Fibroblast of peridontal ligament (primary cell): ENCODE results near the gene TMEM190.
A peak's percentile ranks its signal among the peaks of the same experiment; 100 is the strongest.

Source experiments
- DNase-seq: peaks from one replicate; pipeline ENCODE4 v3.0.0-alpha.2; 2010; ENCODE audit errors: extremely low read depth

TMEM190 gene

GRCh38 chr19:55376241-55376933, at the start of gene TMEM190:
Gene TMEM190, plus strand, starts transcription at chr19:55376826. Its CDS starts 28 bp downstream, at chr19:55376854.
- no peak for DNase-seq

GRCh38 chr19:55328774-55329318, 47.8 kb upstream of the TMEM190 start:
- peak; percentile 34 for DNase-seq

- DNase-seq: peak; percentile 29
These were observed 46.8 kb upstream of the TMEM190 start for GRCh38 chr19:55329791-55330190.

GRCh38 chr19:55333870-55334269, 42.8 kb upstream of the TMEM190 start:
- no peak for DNase-seq

- peak; percentile 27 for DNase-seq
These were observed 40.5 kb upstream of the TMEM190 start for GRCh38 chr19:55336101-55336500.

- DNase-seq: peak; percentile 100
These were observed 37.3 kb upstream of the TMEM190 start, which contains the start of gene KMT5C for GRCh38 chr19:55339105-55339888. Gene KMT5C, plus strand, starts transcription at chr19:55339876. Its CDS starts 2,061 bp downstream, at chr19:55341937.

- DNase-seq: no peak
These were observed 36.5 kb upstream of the TMEM190 start for GRCh38 chr19:55339889-55340783.

GRCh38 chr19:55340784-55341147, 35.9 kb upstream of the TMEM190 start:
- no peak for DNase-seq

GRCh38 chr19:55341171-55341588, 35.4 kb upstream of the TMEM190 start:
- peak; percentile 35 for DNase-seq

GRCh38 chr19:55341595-55342531, 34.8 kb upstream of the TMEM190 start:
- no peak for DNase-seq

- DNase-seq: no peak
These were observed 32.2 kb upstream of the TMEM190 start for GRCh38 chr19:55344444-55344843.

- DNase-seq: no peak
These were observed 31.4 kb upstream of the TMEM190 start for GRCh38 chr19:55345101-55345817.

- DNase-seq: no peak
These were observed 30.6 kb upstream of the TMEM190 start for GRCh38 chr19:55345818-55346724.

- DNase-seq: no peak
These were observed 29.7 kb upstream of the TMEM190 start for GRCh38 chr19:55346725-55347441.

- DNase-seq: no peak
These were observed 29.1 kb upstream of the TMEM190 start for GRCh38 chr19:55347442-55348009.

GRCh38 chr19:55348317-55349034, 28.1 kb upstream of the TMEM190 start:
- no peak for DNase-seq

- no peak for DNase-seq
These were observed 25.9 kb upstream of the TMEM190 start for GRCh38 chr19:55350620-55351315.
